HepG2 (cell line): Measurements from ENCODE around the gene HLA-DOA. TPM values are rescaled to one million over a fixed set of nuclear protein-coding genes. Genes with fewer than 3 reads are reported as not detected.

Experiments used
- ATAC-seq: fragments of 200-7000 bp; cut with Tn5 transposase; 3 replicates; pipeline ENCODE4 v1.9.1; 2020; ENCODE audit warnings: mild to moderate bottlenecking, moderate library complexity
- BruUV-seq: library from RNA; stranded (reverse); fragments of 400-500 nt; replicated peaks from 2 replicates; lab custom pipeline; 2021; lab: Mats Ljungman, UMichigan
- CTCF ChIA-PET: fragments of 300-600 bp; formaldehyde crosslinking; extraction: SDS; loops from one replicate; lab custom pipeline; 2021; ENCODE audit warnings: low total read pairs, inconsistent platforms, low intra/inter-chr PET ratio; lab: Yijun Ruan, JAX
- POLR2A ChIA-PET: fragments of 350-600 bp; sonication (Branson Sonifier 250); formaldehyde crosslinking; loops from one replicate; lab custom pipeline; 2020; ENCODE audit warnings: antibody characterized with exemption, inconsistent platforms; lab: Yijun Ruan, JAX
- DNase-seq: peaks from one replicate; pipeline ENCODE4 v3.0.0-alpha.2; 2015; ENCODE audit warnings: low spot score
- FAIRE-seq: peaks from 3 replicates; lab custom pipeline; 2011; peaks lifted over from hg19 to GRCh38; lab: Jason Lieb, UNC
- H2AFZ ChIP-seq: one replicate; pipeline ENCODE4 v1.6.1; 2011; ENCODE audit warnings: low read length, inconsistent platforms
- H3K27ac ChIP-seq: fragments of 300-600 bp; 3 replicates; pipeline ENCODE4 v1.8.0; 2011; ENCODE audit warnings: mixed run types, mild to moderate bottlenecking, mixed read lengths, low read length, inconsistent platforms; ENCODE audit not compliant: insufficient read depth; ENCODE audit errors: extremely low read length
- H3K27me3 ChIP-seq, 2 experiments: fragments of 200-600 bp in 1 of 2; 2 replicates in 1 of 2; 3 replicates in 1 of 2; pipeline versions ENCODE4 v1.6.0 to v1.8.0; 2011; ENCODE audit warnings: low read length in 2 of 2, mild to moderate bottlenecking in 2 of 2, moderate library complexity in 2 of 2, inconsistent platforms in 1 of 2; ENCODE audit not compliant: insufficient read depth in 2 of 2, control insufficient read depth in 1 of 2
- H3K36me3 ChIP-seq, 2 experiments: fragments of 200-600 bp in 1 of 2; replicated peaks in 1 of 2; 2 replicates in 1 of 2; 3 replicates in 1 of 2; pipeline versions ENCODE4 v1.5.1 to v1.8.0; 2011; ENCODE audit warnings: low read length in 2 of 2, inconsistent platforms in 1 of 2; ENCODE audit not compliant: insufficient read depth in 2 of 2, control insufficient read depth in 1 of 2
- H3K4me1 ChIP-seq: 2 replicates; pipeline ENCODE4 v1.5.1; 2012; ENCODE audit warnings: low read length, inconsistent platforms; ENCODE audit not compliant: insufficient read depth
- H3K4me2 ChIP-seq: 2 replicates; pipeline ENCODE4 v1.6.0; 2011; ENCODE audit warnings: low read depth, low read length, inconsistent platforms
- H3K4me3 ChIP-seq, 3 experiments: fragments of 200-600 bp in 1 of 3; sonication (generic), shearing (Covaris generic) in 1 of 3; replicated peaks in 1 of 3; 2 replicates each; pipeline ENCODE4 v1.5.1; 2011 to 2016; ENCODE audit warnings: low read length in 3 of 3, inconsistent platforms in 2 of 3, low read depth in 2 of 3, mild to moderate bottlenecking in 2 of 3, control low read depth in 1 of 3, mixed read lengths in 1 of 3; ENCODE audit not compliant: insufficient read depth in 1 of 3
- H3K79me2 ChIP-seq: one replicate; pipeline ENCODE4 v1.6.1; 2011; ENCODE audit warnings: low read length, inconsistent platforms; ENCODE audit not compliant: insufficient read depth
- H3K9ac ChIP-seq: 2 replicates; pipeline ENCODE4 v1.6.0; 2011; ENCODE audit warnings: mild to moderate bottlenecking, low read depth, low read length, inconsistent platforms; ENCODE audit not compliant: insufficient read depth
- H3K9me3 ChIP-seq: 2 replicates; pipeline ENCODE4 v1.5.1; 2012; ENCODE audit warnings: mild to moderate bottlenecking, low read length
- H4K20me1 ChIP-seq: 2 replicates; pipeline ENCODE4 v1.6.0; 2011; ENCODE audit warnings: inconsistent platforms, mild to moderate bottlenecking, low read length, moderate library complexity; ENCODE audit not compliant: insufficient read depth
- CREM ChIP-seq, 2 experiments: sonication (generic) in 1 of 2; formaldehyde crosslinking in 1 of 2; IDR thresholded peaks; 2 replicates each; pipeline versions ENCODE4 v1.4.0 to v1.6.1; 2016 to 2020; ENCODE audit warnings: antibody characterized with exemption in 1 of 2, mild to moderate bottlenecking in 1 of 2, missing genetic modification reagents in 1 of 2
- MAFG ChIP-seq: sonication (generic); formaldehyde crosslinking; IDR thresholded peaks from 2 replicates; pipeline ENCODE4 v1.5.1; 2020; ENCODE audit warnings: mild to moderate bottlenecking, missing genetic modification reagents
- MXD4 ChIP-seq: IDR thresholded peaks from 2 replicates; pipeline ENCODE4 v1.6.1; 2016; ENCODE audit warnings: mild to moderate bottlenecking, missing biosample characterization, missing genetic modification reagents
- SOX13 ChIP-seq, 3 experiments: fragments of 450-650 bp in 1 of 3; sonication (generic) in 1 of 3; formaldehyde crosslinking in 1 of 3; IDR thresholded peaks in 2 of 3; conservative IDR thresholded peaks in 1 of 3; 2 replicates each; pipeline versions ENCODE4 v1.5.0 to v1.6.1; 2016 to 2020; ENCODE audit warnings: antibody characterized with exemption in 1 of 3, mild to moderate bottlenecking in 1 of 3, missing compliant biosample characterization in 1 of 3, missing genetic modification reagents in 1 of 3, moderate library complexity in 1 of 3
- SSRP1 ChIP-seq: IDR thresholded peaks from 2 replicates; pipeline ENCODE4 v1.6.1; 2016; ENCODE audit warnings: control low read depth
- TEAD3 ChIP-seq: optimal IDR thresholded peaks from 2 replicates; pipeline ENCODE3; 2016; ENCODE audit warnings: borderline replicate concordance
- ZNF207 ChIP-seq: fragments of 450-650 bp; IDR thresholded peaks from 2 replicates; pipeline ENCODE4 v1.6.1; 2016; ENCODE audit warnings: antibody characterized with exemption, borderline replicate concordance
- ZNF629 ChIP-seq: sonication (generic); formaldehyde crosslinking; conservative IDR thresholded peaks from 2 replicates; pipeline ENCODE4 v1.5.0; 2020; ENCODE audit warnings: missing genetic modification reagents
- ZSCAN25 ChIP-seq: sonication (generic); formaldehyde crosslinking; IDR thresholded peaks from 2 replicates; pipeline ENCODE4 v1.8.0; 2022; ENCODE audit warnings: mild to moderate bottlenecking, missing genetic modification reagents
- WGBS: methylation state at CpG from one replicate; pipeline ENCODE4 v1.1.6; 2017; ENCODE audit warnings: low lambda C conversion rate; 5-methylcytosine and 5-hydroxymethylcytosine counted together
- in situ Hi-C: cut with HindIII; loops from 2 replicates; pipeline ENCODE4 v1.10.0; 2017; ENCODE audit warnings: low pct_unique_long_range_greater_than_20kb; ENCODE audit not compliant: extremely low pct_ligation_motif_present
- intact Hi-C: fragments of 100-400 bp; cut with micrococcal nuclease; formaldehyde crosslinking; loops from one replicate; pipeline ENCODE4 v1.10.0; 2022; ENCODE audit not compliant: unreplicated experiment
- polyA plus RNA-seq, 8 experiments: library from polyadenylated mRNA; depleted of rRNA in 3 of 8; stranded (reverse) in 7 of 8; unstranded in 1 of 8; fragments of >200 nt; fragmentation: Illumina TruSeq in 4 of 8; extraction: Trizol in 4 of 8; gene quantifications; 2 replicates each; pipeline versions ENCODE4 v1.2.1 to v1.2.3, GENCODE V29; 2011 to 2016; ENCODE audit warnings: low read depth in 4 of 8, missing spikeins in 1 of 8, mixed read lengths in 1 of 8; ENCODE audit not compliant: insufficient read depth in 1 of 8
- total RNA-seq, 5 experiments: library from RNA; depleted of rRNA; stranded (reverse); fragments of >200 nt; fragmentation: Illumina TruSeq; extraction: Trizol; gene quantifications; 2 replicates each; pipeline ENCODE4 v1.2.3, GENCODE V29; 2016; ENCODE audit warnings: low read depth in 1 of 5
- TF ChIP-seq, protein P1 (sequence below), 2 experiments: sonication (generic) in 1 of 2; formaldehyde crosslinking in 1 of 2; IDR thresholded peaks; 2 replicates each; pipeline versions ENCODE4 v1.6.1 to v1.9.0; 2014 to 2022; ENCODE audit warnings: antibody characterized with exemption in 1 of 2, borderline replicate concordance in 1 of 2, inconsistent platforms in 1 of 2, low read depth in 1 of 2, missing genetic modification reagents in 1 of 2

HLA-DOA gene
- total and polyA plus RNA-seq, 2 of the 13 experiments (the other 11 are each of a cell fraction or from before 2014, with no cell fraction given) = 0.03 to 0.09 TPM

- TF ChIP-seq, protein P1, sequence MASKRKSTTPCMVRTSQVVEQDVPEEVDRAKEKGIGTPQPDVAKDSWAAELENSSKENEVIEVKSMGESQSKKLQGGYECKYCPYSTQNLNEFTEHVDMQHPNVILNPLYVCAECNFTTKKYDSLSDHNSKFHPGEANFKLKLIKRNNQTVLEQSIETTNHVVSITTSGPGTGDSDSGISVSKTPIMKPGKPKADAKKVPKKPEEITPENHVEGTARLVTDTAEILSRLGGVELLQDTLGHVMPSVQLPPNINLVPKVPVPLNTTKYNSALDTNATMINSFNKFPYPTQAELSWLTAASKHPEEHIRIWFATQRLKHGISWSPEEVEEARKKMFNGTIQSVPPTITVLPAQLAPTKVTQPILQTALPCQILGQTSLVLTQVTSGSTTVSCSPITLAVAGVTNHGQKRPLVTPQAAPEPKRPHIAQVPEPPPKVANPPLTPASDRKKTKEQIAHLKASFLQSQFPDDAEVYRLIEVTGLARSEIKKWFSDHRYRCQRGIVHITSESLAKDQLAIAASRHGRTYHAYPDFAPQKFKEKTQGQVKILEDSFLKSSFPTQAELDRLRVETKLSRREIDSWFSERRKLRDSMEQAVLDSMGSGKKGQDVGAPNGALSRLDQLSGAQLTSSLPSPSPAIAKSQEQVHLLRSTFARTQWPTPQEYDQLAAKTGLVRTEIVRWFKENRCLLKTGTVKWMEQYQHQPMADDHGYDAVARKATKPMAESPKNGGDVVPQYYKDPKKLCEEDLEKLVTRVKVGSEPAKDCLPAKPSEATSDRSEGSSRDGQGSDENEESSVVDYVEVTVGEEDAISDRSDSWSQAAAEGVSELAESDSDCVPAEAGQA (IDR thresholded peaks at IDR 0.05; ENCODE audit: low read depth) = no peak
- TF ChIP-seq, protein P1 (CRISPR knock-in tag; IDR thresholded peaks at IDR 0.05; ENCODE audit: borderline replicate concordance) = no peak
- no peak for TF ChIP-seq MAFG (CRISPR knock-in tag)
- no peak for TF ChIP-seq ZNF207
These were observed 14.1 kb upstream of the HLA-DOA start (continued) for GRCh38 chr6:33023536-33023935.

GRCh38 chr6:33021917-33022316 lies 12.5 kb upstream of the HLA-DOA start:
- no peaks in the 10 kb centered on the region for H3K9me3 ChIP-seq
- TF ChIP-seq ZNF629 (CRISPR knock-in tag) (no peak), CREM (IDR thresholded peaks at IDR 0.05) (no peak), CREM (CRISPR knock-in tag; IDR thresholded peaks at IDR 0.05) (0 out of 2 replicates have a peak, but pooled peaks have one; percentile 26), SSRP1 (CRISPR knock-in tag) (no peak), ZSCAN25 (no peak), SOX13 (IDR thresholded peaks at IDR 0.05) (no peak), SOX13 (CRISPR knock-in tag; conservative IDR thresholded peaks at IDR 0.05 in 1 of 2, IDR thresholded peaks at IDR 0.05 in 1 of 2) (no peak), TEAD3 (CRISPR knock-in tag) (no peak), MXD4 (CRISPR knock-in tag) (no peak)
- TF ChIP-seq, all 625 proteins: peak for 1
- DNase-seq = no peak
- in situ Hi-C loops = no loop called here
- WGBS = 53% methylated on average over 11 of the region's 11 CpGs
- H3K27me3 ChIP-seq = peaks cover 1 to 40% of the 10 kb centered on the region in 2 experiments; a peak in 3 of 5 replicates
- POLR2A ChIA-PET = no interaction called here
- no peaks in the 10 kb centered on the region for H4K20me1 ChIP-seq
- BruUV-seq = no TSS peak
- no peak overlapping the region for H2AFZ ChIP-seq
- intact Hi-C loops = no loop called here
- CTCF ChIA-PET = no interaction called here
- H3K4me2 ChIP-seq = no peak overlapping the region
- H3K9ac ChIP-seq = no peak overlapping the region
- no peaks in the 10 kb centered on the region for H3K36me3 ChIP-seq
- no peak for FAIRE-seq
- ATAC-seq = no peak
- H3K27ac ChIP-seq = no peak overlapping the region
- no peak overlapping the region for H3K4me3 ChIP-seq
- no peaks in the 10 kb centered on the region for H3K4me1 ChIP-seq
- no peaks in the 10 kb centered on the region for H3K79me2 ChIP-seq
